ENCODE results near the gene SULT1A2. TPM values are rescaled to one million over a fixed set of nuclear protein-coding genes. Genes with fewer than 3 reads are reported as not detected.

Gene SULT1A2
- total RNA-seq, 1 experiment from 2014 or later = not detected

GRCh38 chr16:28587386-28587785, 9.5 kb downstream of the SULT1A2 start:
- no peak overlapping the region for H3K4me2 ChIP-seq (ENCODE audit: low read length)
- peak; percentile 62 for DNase-seq
- intact Hi-C loops (cut with micrococcal nuclease) = no loop called here
- TF ChIP-seq EZH2 (IDR thresholded peaks at IDR 0.05; ENCODE audit: low read length, unreplicated experiment) = no peak
- TF ChIP-seq CTCF (conservative IDR thresholded peaks at IDR 0.05; ENCODE audit: low read depth, low read length) = no peak
- TF ChIP-seq EZH2phosphoT487 (IDR thresholded peaks at IDR 0.05; ENCODE audit: borderline replicate concordance, low read length) = no peak
- no peak overlapping the region for H3K9ac ChIP-seq (ENCODE audit: low read length)
- H3F3A ChIP-seq (ENCODE audit: low read length, unreplicated experiment) = no peaks in the 10 kb centered on the region
- no peak overlapping the region for H2AFZ ChIP-seq (ENCODE audit: low read length)
- H4K20me1 ChIP-seq (ENCODE audit: low read length) = no peaks in the 10 kb centered on the region
- ATAC-seq = peak; percentile 89
- H3K9me3 ChIP-seq (ENCODE audit: low read length) = no peaks in the 10 kb centered on the region
- POLR2A ChIA-PET (ENCODE audit: unreplicated experiment) = no interaction called here
- H3K4me1 ChIP-seq (ENCODE audit: insufficient read depth, low read length) = peaks cover 10% of the 10 kb centered on the region
- no TSS peak for BruUV-seq (replicated peaks)
- CTCF ChIA-PET = no interaction called here
- H3K79me2 ChIP-seq (ENCODE audit: low read length) = no peaks in the 10 kb centered on the region
- no peak overlapping the region for H3K27ac ChIP-seq (ENCODE audit: low read length)
- no peaks in the 10 kb centered on the region for H3K9me2 ChIP-seq (replicated peaks; ENCODE audit: low read length)
- H3K27me3 ChIP-seq (ENCODE audit: low read length) = no peaks in the 10 kb centered on the region
- no peak overlapping the region for H3K4me3 ChIP-seq (ENCODE audit: low read length)
- no peaks in the 10 kb centered on the region for H3K36me3 ChIP-seq (ENCODE audit: low read depth, low read length)

DNA sequence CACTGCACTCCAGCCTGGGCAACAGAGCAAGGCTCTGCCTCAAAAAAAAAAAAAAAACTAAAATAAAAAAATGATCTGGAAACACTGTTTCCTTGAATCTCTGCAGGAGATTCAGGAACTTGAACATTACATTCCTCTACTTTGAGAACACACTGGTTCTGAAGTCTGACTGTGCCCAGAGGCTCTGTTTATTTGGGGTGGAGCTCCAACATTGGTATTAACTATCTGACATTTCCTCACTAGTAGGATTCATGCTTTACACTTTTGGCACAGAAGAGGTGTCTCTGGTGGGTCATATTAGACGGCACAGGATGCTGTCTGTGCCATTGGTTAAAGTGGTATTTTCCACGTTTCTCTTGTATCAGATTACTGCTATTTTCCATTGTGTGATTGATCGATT, 10.4 kb downstream of the SULT1A2 start:
- H3K4me1 ChIP-seq (ENCODE audit: insufficient read depth, low read length) = peaks cover 10% of the 10 kb centered on the region
- no peak overlapping the region for H3K27ac ChIP-seq (ENCODE audit: low read length)
- H3K9me2 ChIP-seq (replicated peaks; ENCODE audit: low read length) = no peaks in the 10 kb centered on the region
- no peaks in the 10 kb centered on the region for H4K20me1 ChIP-seq (ENCODE audit: low read length)
- H3K4me3 ChIP-seq (ENCODE audit: low read length) = no peak overlapping the region
- no peak for DNase-seq
- no peak overlapping the region for H3K4me2 ChIP-seq (ENCODE audit: low read length)
- CTCF ChIA-PET = no interaction called here
- no peak overlapping the region for H3K9ac ChIP-seq (ENCODE audit: low read length)
- intact Hi-C loops (cut with micrococcal nuclease) = no loop called here
- H3K9me3 ChIP-seq (ENCODE audit: low read length) = no peaks in the 10 kb centered on the region
- H3F3A ChIP-seq (ENCODE audit: low read length, unreplicated experiment) = no peaks in the 10 kb centered on the region
- no peaks in the 10 kb centered on the region for H3K27me3 ChIP-seq (ENCODE audit: low read length)
- BruUV-seq (replicated peaks) = no TSS peak
- no peaks in the 10 kb centered on the region for H3K79me2 ChIP-seq (ENCODE audit: low read length)
- ATAC-seq = peak; percentile 49
- no peak for TF ChIP-seq EZH2 (IDR thresholded peaks at IDR 0.05; ENCODE audit: low read length, unreplicated experiment)
- no peak for TF ChIP-seq EZH2phosphoT487 (IDR thresholded peaks at IDR 0.05; ENCODE audit: borderline replicate concordance, low read length)
- no peak for TF ChIP-seq CTCF (conservative IDR thresholded peaks at IDR 0.05; ENCODE audit: low read depth, low read length)
- no peaks in the 10 kb centered on the region for H3K36me3 ChIP-seq (ENCODE audit: low read depth, low read length)
- POLR2A ChIA-PET (ENCODE audit: unreplicated experiment) = no interaction called here
- no peak overlapping the region for H2AFZ ChIP-seq (ENCODE audit: low read length)

DNA sequence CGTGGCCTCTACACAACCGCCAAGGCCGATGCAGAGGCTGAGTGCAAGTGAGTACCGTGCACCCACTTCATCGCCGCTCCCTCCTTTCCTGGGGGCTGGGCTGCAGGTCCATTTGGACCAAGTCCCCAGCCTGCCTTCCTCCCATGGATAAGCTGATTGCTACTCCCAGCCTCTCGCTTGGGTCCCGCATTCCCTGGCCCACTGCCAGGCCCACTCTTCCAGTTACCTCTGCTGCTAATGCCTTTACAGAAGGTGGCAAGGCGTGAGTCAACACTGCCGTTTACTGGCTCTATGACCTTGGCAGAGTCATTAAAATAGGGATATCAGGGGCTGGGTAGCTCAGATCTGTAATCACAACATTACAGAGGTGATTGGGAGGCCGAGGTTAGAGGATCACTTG, 11.2 kb downstream of the SULT1A2 start:
- Histone ChIP-seq H3K9ac (ENCODE audit: low read length) (no peak overlapping the region), H2AFZ (ENCODE audit: low read length) (no peak overlapping the region), H3K79me2 (ENCODE audit: low read length) (no peaks in the 10 kb centered on the region), H3K27me3 (ENCODE audit: low read length) (no peaks in the 10 kb centered on the region), H3K4me3 (ENCODE audit: low read length) (no peak overlapping the region), H4K20me1 (ENCODE audit: low read length) (no peaks in the 10 kb centered on the region), H3K4me1 (ENCODE audit: insufficient read depth, low read length) (peaks cover 10% of the 10 kb centered on the region), H3K27ac (ENCODE audit: low read length) (no peak overlapping the region), H3K9me2 (replicated peaks; ENCODE audit: low read length) (no peaks in the 10 kb centered on the region), H3K4me2 (ENCODE audit: low read length) (no peak overlapping the region), H3F3A (ENCODE audit: low read length, unreplicated experiment) (no peaks in the 10 kb centered on the region), H3K36me3 (ENCODE audit: low read depth, low read length) (no peaks in the 10 kb centered on the region), H3K9me3 (ENCODE audit: low read length) (no peaks in the 10 kb centered on the region)
- DNase-seq (no peak), ATAC-seq (no peak)
- intact Hi-C loops (cut with micrococcal nuclease) = no loop called here
- ChIA-PET POLR2A (ENCODE audit: unreplicated experiment) (no interaction called here), CTCF (no interaction called here)
- no peak for TF ChIP-seq EZH2 (IDR thresholded peaks at IDR 0.05; ENCODE audit: low read length, unreplicated experiment)
- TF ChIP-seq EZH2phosphoT487 (IDR thresholded peaks at IDR 0.05; ENCODE audit: borderline replicate concordance, low read length) = no peak
- TF ChIP-seq CTCF (conservative IDR thresholded peaks at IDR 0.05; ENCODE audit: low read depth, low read length) = no peak
- BruUV-seq (replicated peaks) = no TSS peak

All from PC-3 (cell line).